ENCODE measurements around the gene JAKMIP1. TPM values are rescaled to one million over a fixed set of nuclear protein-coding genes. Genes with fewer than 3 reads are reported as not detected.

JAKMIP1 gene
- total RNA-seq, 1 experiment from 2014 or later: not detected

DNA sequence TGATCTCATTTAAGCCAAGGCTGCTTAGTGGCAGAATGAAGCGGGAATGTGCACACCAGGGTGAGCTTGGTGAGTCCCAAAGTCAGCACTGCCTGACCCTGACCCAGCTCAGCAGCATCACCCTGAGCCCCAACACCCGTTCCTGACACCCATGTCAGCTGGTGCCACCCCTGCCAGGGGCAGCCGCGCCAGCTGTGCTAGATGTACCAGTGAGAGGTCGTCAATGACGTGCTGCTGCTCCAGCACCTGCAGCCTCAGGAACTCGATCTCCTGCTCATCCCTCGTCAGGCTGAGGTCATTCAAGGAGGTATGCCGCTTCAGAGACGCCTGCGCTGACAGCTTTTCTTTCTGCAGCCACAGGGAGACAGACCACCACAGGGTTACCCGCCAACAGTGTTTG lies 120.4 kb downstream of the JAKMIP1 start:
- Mint-ChIP-seq H3K27me3 (ENCODE audit: insufficient read depth, unreplicated experiment) (peaks cover 22% of the 10 kb centered on the region), H3K27ac (ENCODE audit: unreplicated experiment) (no peak overlapping the region), H3K9me3 (ENCODE audit: unreplicated experiment) (peaks cover 7% of the 10 kb centered on the region), H3K36me3 (ENCODE audit: insufficient read depth, unreplicated experiment) (peaks cover 4% of the 10 kb centered on the region), H3K4me1 (ENCODE audit: low read depth, unreplicated experiment) (no peaks in the 10 kb centered on the region), H3K4me3 (ENCODE audit: unreplicated experiment) (no peak overlapping the region)
- no peak overlapping the region for H3K4me3 ChIP-seq (ENCODE audit: low read depth, low read length)
- DNase-seq: no peak
- CTCF ChIA-PET: no interaction called here
- H3K27me3 ChIP-seq (replicated peaks; ENCODE audit: control insufficient read depth, insufficient read depth, low read length): no peaks in the 10 kb centered on the region
- TF ChIP-seq CTCF (IDR thresholded peaks at IDR 0.05; ENCODE audit: insufficient read depth in 1 of 2, low read depth in 1 of 2, low read length in 1 of 2, severe bottlenecking in 1 of 2, unreplicated experiment in 1 of 2): no peak
- intact Hi-C loops (cut with micrococcal nuclease; ENCODE audit: unreplicated experiment): no loop called here
- no TSS peak for BruUV-seq (replicated peaks)
- no peaks in the 10 kb centered on the region for H3K4me1 ChIP-seq
- H3K9me3 ChIP-seq: no peaks in the 10 kb centered on the region
- POLR2A ChIA-PET: no interaction called here
- H3K36me3 ChIP-seq (ENCODE audit: control insufficient read depth, insufficient read depth, low read length): no peaks in the 10 kb centered on the region

GRCh38 chr4:6078560-6078959 lies 121.8 kb downstream of the JAKMIP1 start:
- Histone ChIP-seq H3K9me3 (no peaks in the 10 kb centered on the region), H3K36me3 (ENCODE audit: control insufficient read depth, insufficient read depth, low read length) (no peaks in the 10 kb centered on the region), H3K27me3 (replicated peaks; ENCODE audit: control insufficient read depth, insufficient read depth, low read length) (no peaks in the 10 kb centered on the region), H3K4me1 (no peaks in the 10 kb centered on the region), H3K4me3 (ENCODE audit: low read depth, low read length) (no peak overlapping the region)
- TF ChIP-seq CTCF (IDR thresholded peaks at IDR 0.05; ENCODE audit: insufficient read depth in 1 of 2, low read depth in 1 of 2, low read length in 1 of 2, severe bottlenecking in 1 of 2, unreplicated experiment in 1 of 2): no peak
- peaks cover 4% of the 10 kb centered on the region for H3K36me3 Mint-ChIP-seq (ENCODE audit: insufficient read depth, unreplicated experiment)
- H3K4me1 Mint-ChIP-seq (ENCODE audit: low read depth, unreplicated experiment): no peaks in the 10 kb centered on the region
- H3K9me3 Mint-ChIP-seq (ENCODE audit: unreplicated experiment): no peaks in the 10 kb centered on the region
- no peak overlapping the region for H3K4me3 Mint-ChIP-seq (ENCODE audit: unreplicated experiment)
- POLR2A ChIA-PET: no interaction called here
- CTCF ChIA-PET: no interaction called here
- H3K27ac Mint-ChIP-seq (ENCODE audit: unreplicated experiment): no peak overlapping the region
- DNase-seq: no peak
- BruUV-seq (replicated peaks): no TSS peak
- peaks cover 25% of the 10 kb centered on the region for H3K27me3 Mint-ChIP-seq (ENCODE audit: insufficient read depth, unreplicated experiment)
- intact Hi-C loops (cut with micrococcal nuclease; ENCODE audit: unreplicated experiment): no loop called here

- H3K9me3 ChIP-seq: no peaks in the 10 kb centered on the region
- TF ChIP-seq CTCF (IDR thresholded peaks at IDR 0.05; ENCODE audit: insufficient read depth in 1 of 2, low read depth in 1 of 2, low read length in 1 of 2, severe bottlenecking in 1 of 2, unreplicated experiment in 1 of 2): no peak
- no peak overlapping the region for H3K4me3 ChIP-seq (ENCODE audit: low read depth, low read length)
- H3K27ac Mint-ChIP-seq (ENCODE audit: unreplicated experiment): no peak overlapping the region
- no peaks in the 10 kb centered on the region for H3K27me3 ChIP-seq (replicated peaks; ENCODE audit: control insufficient read depth, insufficient read depth, low read length)
- H3K4me1 ChIP-seq: no peaks in the 10 kb centered on the region
- no peaks in the 10 kb centered on the region for H3K36me3 ChIP-seq (ENCODE audit: control insufficient read depth, insufficient read depth, low read length)
- peaks cover 4% of the 10 kb centered on the region for H3K36me3 Mint-ChIP-seq (ENCODE audit: insufficient read depth, unreplicated experiment)
- no peak overlapping the region for H3K4me3 Mint-ChIP-seq (ENCODE audit: unreplicated experiment)
- H3K4me1 Mint-ChIP-seq (ENCODE audit: low read depth, unreplicated experiment): no peaks in the 10 kb centered on the region
- no peak for DNase-seq
- no TSS peak for BruUV-seq (replicated peaks)
- ChIA-PET POLR2A (no interaction called here), CTCF (no interaction called here)
- peaks cover 22% of the 10 kb centered on the region for H3K27me3 Mint-ChIP-seq (ENCODE audit: insufficient read depth, unreplicated experiment)
- intact Hi-C loops (cut with micrococcal nuclease; ENCODE audit: unreplicated experiment): no loop called here
- no peaks in the 10 kb centered on the region for H3K9me3 Mint-ChIP-seq (ENCODE audit: unreplicated experiment)
Observed at GRCh38 chr4:6076391-6076790, 124.0 kb downstream of the JAKMIP1 start.
